Fibroblast of lung (primary cell): ENCODE results near the gene SLC27A4. TPM values are rescaled to one million over a fixed set of nuclear protein-coding genes. Genes with fewer than 3 reads are reported as not detected.
A peak's percentile ranks its signal among the peaks of the same experiment; 100 is the strongest.

Experiments
- DNase-seq, 2 donors: peaks; one replicate each; pipeline versions ENCODE4 v3.0.0 to v3.0.0-alpha.2; 2010; ENCODE audit warnings: low read depth in 2 of 2
- H2AFZ ChIP-seq: 2 replicates; pipeline ENCODE4 v1.5.1; 2012; ENCODE audit warnings: low read length, control low read depth, inconsistent platforms
- H3K27ac ChIP-seq: 2 replicates; pipeline ENCODE4 v1.5.1; 2011; ENCODE audit warnings: low read length, control low read depth; ENCODE audit not compliant: insufficient read depth
- H3K27me3 ChIP-seq: 2 replicates; pipeline ENCODE4 v1.5.1; 2011; ENCODE audit warnings: mild to moderate bottlenecking, low read length; ENCODE audit not compliant: control insufficient read depth, insufficient read depth
- H3K36me3 ChIP-seq: 2 replicates; pipeline ENCODE4 v1.5.1; 2011; ENCODE audit warnings: low read length; ENCODE audit not compliant: control insufficient read depth, insufficient read depth
- H3K4me1 ChIP-seq: 2 replicates; pipeline ENCODE4 v1.5.1; 2011; ENCODE audit warnings: low read length; ENCODE audit not compliant: control insufficient read depth, insufficient read depth; ENCODE audit errors: extremely low read depth
- H3K4me2 ChIP-seq: 2 replicates; pipeline ENCODE4 v1.5.1; 2011; ENCODE audit warnings: low read length, control low read depth; ENCODE audit not compliant: insufficient read depth; ENCODE audit errors: extremely low read depth
- H3K4me3 ChIP-seq, 4 experiments: fragments of 200-600 bp in 1 of 4; sonication (generic) in 1 of 4; replicated peaks in 1 of 4; 2 replicates each; pipeline ENCODE4 v1.5.1; 2011 to 2016; ENCODE audit warnings: low read length in 4 of 4, low read depth in 3 of 4, mild to moderate bottlenecking in 3 of 4, control low read depth in 2 of 4, inconsistent platforms in 1 of 4, mixed read lengths in 1 of 4; ENCODE audit not compliant: insufficient read depth in 1 of 4; ENCODE audit errors: control extremely low read depth in 1 of 4
- H3K79me2 ChIP-seq: 2 replicates; pipeline ENCODE4 v1.5.1; 2012; ENCODE audit warnings: mild to moderate bottlenecking, low read length, inconsistent platforms; ENCODE audit not compliant: control insufficient read depth, insufficient read depth
- H3K9ac ChIP-seq: 2 replicates; pipeline ENCODE4 v1.5.1; 2011; ENCODE audit warnings: mild to moderate bottlenecking, low read length, control low read depth; ENCODE audit not compliant: insufficient read depth
- H3K9me3 ChIP-seq: 2 replicates; pipeline ENCODE4 v1.5.1; 2012; ENCODE audit warnings: low read depth, low read length; ENCODE audit not compliant: control insufficient read depth, insufficient read depth
- H4K20me1 ChIP-seq: 2 replicates; pipeline ENCODE4 v1.5.1; 2011; ENCODE audit warnings: low read length; ENCODE audit not compliant: control insufficient read depth, insufficient read depth; ENCODE audit errors: extremely low read depth
- EZH2 ChIP-seq: IDR thresholded peaks from 2 replicates; pipeline ENCODE4 v1.5.1; 2012; ENCODE audit warnings: low read length, control low read depth, mild to moderate bottlenecking; ENCODE audit errors: missing control alignments
- polyA plus RNA-seq, 2 donors: library from polyadenylated mRNA; depleted of rRNA in 1 of 2; stranded (reverse) in 1 of 2; unstranded in 1 of 2; fragments of >200 nt; gene quantifications; 2 replicates each; pipeline ENCODE4 v1.2.1, GENCODE V29; 2011 to 2012; ENCODE audit warnings: missing spikeins in 1 of 2
- total RNA-seq: library from RNA; depleted of rRNA; stranded (reverse); fragments of >200 nt; gene quantifications from 2 replicates; pipeline ENCODE4 v1.2.1, GENCODE V29; 2014
- TF ChIP-seq, protein P1 (sequence below), 2 donors: IDR thresholded peaks in 1 of 2; conservative IDR thresholded peaks in 1 of 2; 1 replicate in 1 of 2; 2 replicates in 1 of 2; pipeline ENCODE4 v1.5.1; 2011 to 2012; ENCODE audit warnings: low read length in 2 of 2, control low read depth in 1 of 2, inconsistent platforms in 1 of 2, low read depth in 1 of 2, mild to moderate bottlenecking in 1 of 2

The SLC27A4 gene
- total and polyA plus RNA-seq, 2 donors (not counting 1 experiment from before 2014, with no cell fraction given) = 10.3 to 11.7 TPM

DNA sequence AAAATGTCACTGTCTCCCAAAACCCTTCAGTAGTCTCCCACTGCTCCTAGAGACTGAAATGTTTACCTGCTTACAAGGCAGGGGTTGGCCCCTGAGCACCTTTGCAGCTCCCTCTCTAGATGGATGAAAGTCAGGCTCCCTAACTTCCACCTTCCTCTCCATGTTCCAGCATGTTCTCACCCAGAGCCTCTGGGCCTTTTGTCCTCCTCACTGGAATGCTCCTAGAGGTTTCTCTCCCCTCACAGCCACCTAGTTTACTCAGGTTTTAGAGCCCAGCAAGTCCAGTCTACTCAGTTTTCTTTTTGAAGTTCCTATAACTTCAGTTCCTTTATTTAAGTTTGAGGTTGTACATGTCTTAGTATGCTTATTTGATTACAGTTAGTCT is 30.0 kb downstream of the SLC27A4 start:
- Histone ChIP-seq H3K4me2 (peak overlapping the region; percentile 88), H3K9ac (peak overlapping the region; percentile 75), H3K9me3 (no peaks in the 10 kb centered on the region), H3K4me1 (peaks cover 7% of the 10 kb centered on the region), H3K36me3 (peaks cover 1% of the 10 kb centered on the region), H4K20me1 (no peaks in the 10 kb centered on the region), H3K27ac (peak overlapping the region; percentile 82), H3K4me3 (peak overlapping the region; percentile 54 to 78 (median 70)), H3K79me2 (peaks cover 30% of the 10 kb centered on the region), H2AFZ (no peak overlapping the region), H3K27me3 (no peaks in the 10 kb centered on the region)
- no peak for DNase-seq
- no peak for TF ChIP-seq EZH2
- TF ChIP-seq, protein P1, sequence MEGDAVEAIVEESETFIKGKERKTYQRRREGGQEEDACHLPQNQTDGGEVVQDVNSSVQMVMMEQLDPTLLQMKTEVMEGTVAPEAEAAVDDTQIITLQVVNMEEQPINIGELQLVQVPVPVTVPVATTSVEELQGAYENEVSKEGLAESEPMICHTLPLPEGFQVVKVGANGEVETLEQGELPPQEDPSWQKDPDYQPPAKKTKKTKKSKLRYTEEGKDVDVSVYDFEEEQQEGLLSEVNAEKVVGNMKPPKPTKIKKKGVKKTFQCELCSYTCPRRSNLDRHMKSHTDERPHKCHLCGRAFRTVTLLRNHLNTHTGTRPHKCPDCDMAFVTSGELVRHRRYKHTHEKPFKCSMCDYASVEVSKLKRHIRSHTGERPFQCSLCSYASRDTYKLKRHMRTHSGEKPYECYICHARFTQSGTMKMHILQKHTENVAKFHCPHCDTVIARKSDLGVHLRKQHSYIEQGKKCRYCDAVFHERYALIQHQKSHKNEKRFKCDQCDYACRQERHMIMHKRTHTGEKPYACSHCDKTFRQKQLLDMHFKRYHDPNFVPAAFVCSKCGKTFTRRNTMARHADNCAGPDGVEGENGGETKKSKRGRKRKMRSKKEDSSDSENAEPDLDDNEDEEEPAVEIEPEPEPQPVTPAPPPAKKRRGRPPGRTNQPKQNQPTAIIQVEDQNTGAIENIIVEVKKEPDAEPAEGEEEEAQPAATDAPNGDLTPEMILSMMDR (conservative IDR thresholded peaks at IDR 0.05 in 1 of 2, IDR thresholded peaks at IDR 0.05 in 1 of 2; ENCODE audit: low read depth in 1 of 2, low read length in 2 of 2) = no peak

- H3K27ac ChIP-seq = peak within 1 kb of the TSS; percentile 91
- peaks cover 7% of the 10 kb centered on the region for H3K4me1 ChIP-seq
- peak within 1 kb of the TSS; percentile 83 for H3K9ac ChIP-seq
- H3K4me2 ChIP-seq = peak within 1 kb of the TSS; percentile 96
- peak within 1 kb of the TSS; percentile 71 to 99 (median 87) for H3K4me3 ChIP-seq
- no peaks in the 10 kb centered on the region for H3K9me3 ChIP-seq
- peaks cover 30% of the 10 kb centered on the region for H3K79me2 ChIP-seq
- no peaks in the 10 kb centered on the region for H3K27me3 ChIP-seq
- peak; percentile 94 to 98 for DNase-seq
- H2AFZ ChIP-seq = peak within 1 kb of the TSS; percentile 80
- no peaks in the 10 kb centered on the region for H4K20me1 ChIP-seq
- peaks cover 1% of the 10 kb centered on the region for H3K36me3 ChIP-seq
- TF ChIP-seq, protein P1 (conservative IDR thresholded peaks at IDR 0.05 in 1 of 2, IDR thresholded peaks at IDR 0.05 in 1 of 2; ENCODE audit: low read depth in 1 of 2, low read length in 2 of 2) = no peak
- no peak for TF ChIP-seq EZH2
Measured at GRCh38 chr9:128370752-128371629, 30.7 kb downstream of the SLC27A4 start, which contains the start of gene URM1. URM1 (plus strand) TSS chr9:128371374; CDS start chr9:128371381, 7 bp downstream.

DNA sequence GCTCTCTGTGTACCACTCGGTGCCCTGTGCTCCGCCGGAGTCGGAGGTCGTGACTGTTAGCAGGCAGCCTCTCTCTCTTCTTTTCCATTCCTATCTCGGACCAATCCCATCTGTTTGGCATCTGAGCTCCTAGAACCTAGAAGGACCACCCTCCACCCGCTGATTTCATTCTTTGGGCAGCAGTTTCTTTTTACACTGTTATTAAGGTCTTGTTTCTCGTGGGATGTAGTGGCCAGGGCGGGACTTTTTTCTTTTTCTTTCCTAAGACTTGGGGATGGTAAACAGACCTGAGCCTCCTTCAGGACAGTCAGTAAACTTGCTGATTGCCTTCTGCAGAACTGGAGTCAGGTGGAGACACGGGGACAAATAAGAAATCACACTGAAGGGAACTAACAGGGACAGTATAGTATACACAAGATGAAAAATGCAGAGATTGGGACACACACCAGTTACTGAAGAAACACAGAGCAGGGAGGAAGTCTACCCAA is 31.3 kb downstream of the SLC27A4 start:
- H3K9me3 ChIP-seq = no peaks in the 10 kb centered on the region
- H2AFZ ChIP-seq = peak overlapping the region; percentile 64
- peaks cover 1% of the 10 kb centered on the region for H3K36me3 ChIP-seq
- peaks cover 31% of the 10 kb centered on the region for H3K79me2 ChIP-seq
- peak overlapping the region; percentile 83 for H3K9ac ChIP-seq
- peak overlapping the region; percentile 71 to 99 (median 87) for H3K4me3 ChIP-seq
- H4K20me1 ChIP-seq = no peaks in the 10 kb centered on the region
- peak overlapping the region; percentile 96 for H3K4me2 ChIP-seq
- DNase-seq = no peak
- H3K27me3 ChIP-seq = no peaks in the 10 kb centered on the region
- H3K4me1 ChIP-seq = peaks cover 7% of the 10 kb centered on the region
- H3K27ac ChIP-seq = peak overlapping the region; percentile 91
- no peak for TF ChIP-seq EZH2
- TF ChIP-seq, protein P1 (conservative IDR thresholded peaks at IDR 0.05 in 1 of 2, IDR thresholded peaks at IDR 0.05 in 1 of 2; ENCODE audit: low read depth in 1 of 2, low read length in 2 of 2) = no peak
